GM12878 (cell line): Measurements from ENCODE around the gene LIMS2. TPM values are rescaled to one million over a fixed set of nuclear protein-coding genes. Genes with fewer than 3 reads are reported as not detected.

Experiments
- ATAC-seq: fragments of 200-7000 bp; cut with Tn5 transposase; 3 replicates; pipeline ENCODE4 v1.9.1; 2020; ENCODE audit warnings: mild to moderate bottlenecking, moderate library complexity
- BruUV-seq: library from RNA; stranded (reverse); fragments of 400-500 nt; replicated peaks from 2 replicates; lab custom pipeline; 2021; lab: Mats Ljungman, UMichigan
- CTCF ChIA-PET: fragments of 300-600 bp; sonication (Branson Sonifier 250); formaldehyde crosslinking; extraction: SDS; loops from one replicate; lab custom pipeline; 2021; ENCODE audit warnings: inconsistent platforms; lab: Yijun Ruan, JAX
- POLR2A ChIA-PET: fragments of 350-600 bp; formaldehyde crosslinking; extraction: SDS; loops from one replicate; lab custom pipeline; 2021; ENCODE audit warnings: inconsistent platforms; lab: Charles Lee
- RAD21 ChIA-PET: fragments of 300-600 bp; sonication (Branson Sonifier 250); formaldehyde crosslinking; loops from one replicate; lab custom pipeline; 2023; ENCODE audit warnings: antibody characterized with exemption; ENCODE audit not compliant: unreplicated experiment; lab: Charles Lee
- SMC1A ChIA-PET: fragments of 300-600 bp; sonication (Branson Sonifier 250); formaldehyde crosslinking; loops from one replicate; lab custom pipeline; 2023; ENCODE audit not compliant: unreplicated experiment, uncharacterized antibody; lab: Charles Lee
- DNase-seq: peaks from one replicate; pipeline ENCODE4 v3.0.0-alpha.2; 2011; ENCODE audit warnings: low read depth, low spot score
- FAIRE-seq: peaks from 3 replicates; lab custom pipeline; 2011; peaks lifted over from hg19 to GRCh38; lab: Jason Lieb, UNC
- H2AFZ ChIP-seq: 2 replicates; pipeline ENCODE4 v1.6.0; 2011; ENCODE audit warnings: low read depth, low read length, control low read depth; ENCODE audit not compliant: control insufficient read depth
- H3K27ac ChIP-seq: 2 replicates; pipeline ENCODE4 v1.5.1; 2011; ENCODE audit warnings: control low read depth; ENCODE audit not compliant: control insufficient read depth, insufficient read depth
- H3K27me3 ChIP-seq, 2 experiments: replicated peaks in 1 of 2; 2 replicates each; pipeline versions ENCODE4 v1.6.0 to v1.6.1; 2011; ENCODE audit warnings: low read length in 1 of 2; ENCODE audit not compliant: control insufficient read depth in 2 of 2, insufficient read depth in 2 of 2
- H3K36me3 ChIP-seq, 2 experiments: 2 replicates each; pipeline ENCODE4 v1.5.1; 2011; ENCODE audit warnings: low read length in 1 of 2; ENCODE audit not compliant: control insufficient read depth in 2 of 2, insufficient read depth in 2 of 2
- H3K4me1 ChIP-seq: 2 replicates; pipeline ENCODE4 v1.6.1; 2011; ENCODE audit warnings: mild to moderate bottlenecking, low read length, moderate library complexity, mixed read lengths; ENCODE audit not compliant: control insufficient read depth, insufficient read depth
- H3K4me2 ChIP-seq: 2 replicates; pipeline ENCODE4 v1.6.0; 2011; ENCODE audit warnings: control low read depth; ENCODE audit not compliant: control insufficient read depth, insufficient read depth
- H3K4me3 ChIP-seq: fragments of 200-600 bp; sonication (generic); 2 replicates; pipeline ENCODE4 v1.5.1; 2016
- H3K79me2 ChIP-seq: 2 replicates; pipeline ENCODE4 v1.6.0; 2011; ENCODE audit warnings: low read length; ENCODE audit not compliant: control insufficient read depth, insufficient read depth
- H3K9ac ChIP-seq: 2 replicates; pipeline ENCODE4 v1.8.0; 2011; ENCODE audit warnings: low read length, control low read depth, mixed read lengths; ENCODE audit not compliant: control insufficient read depth, insufficient read depth
- H3K9me3 ChIP-seq: replicated peaks from 3 replicates; pipeline ENCODE4 v1.5.1; 2011; ENCODE audit warnings: mild to moderate bottlenecking, low read length; ENCODE audit not compliant: control insufficient read depth, insufficient read depth
- H4K20me1 ChIP-seq: 2 replicates; pipeline ENCODE4 v1.6.0; 2011; ENCODE audit not compliant: control insufficient read depth, insufficient read depth
- ATF3 ChIP-seq: IDR thresholded peaks from 2 replicates; pipeline ENCODE4 v1.6.1; 2011; ENCODE audit warnings: low read depth, mild to moderate bottlenecking, low read length, moderate library complexity, borderline replicate concordance; ENCODE audit errors: extremely low read depth
- BMI1 ChIP-seq: fragments of 450-650 bp; IDR thresholded peaks from 2 replicates; pipeline ENCODE4 v1.6.1; 2016; ENCODE audit warnings: mild to moderate bottlenecking, moderate library complexity, borderline replicate concordance
- CBX5 ChIP-seq: sonication (generic); IDR thresholded peaks from 2 replicates; pipeline ENCODE4 v1.6.1; 2016; ENCODE audit warnings: low read depth, moderate library complexity, mild to moderate bottlenecking, inconsistent platforms
- EZH2 ChIP-seq: IDR thresholded peaks from 2 replicates; pipeline ENCODE4 v1.6.1; 2012; ENCODE audit warnings: low read depth, mild to moderate bottlenecking, control low read depth, inconsistent platforms, low read length, borderline replicate concordance; ENCODE audit not compliant: control insufficient read depth
- HDAC6 ChIP-seq: fragments of 200-600 bp; sonication (generic); IDR thresholded peaks from one replicate; pipeline ENCODE4 v1.8.0; 2017; ENCODE audit warnings: antibody characterized with exemption; ENCODE audit not compliant: unreplicated experiment
- JUND ChIP-seq: IDR thresholded peaks from 2 replicates; pipeline ENCODE4 v1.6.1; 2012; ENCODE audit warnings: low read depth, mild to moderate bottlenecking, low read length, improper control_type of control experiment, moderate library complexity
- NR2F1 ChIP-seq: fragments of 450-650 bp; conservative IDR thresholded peaks from 2 replicates; pipeline ENCODE4 v1.6.1; 2017; ENCODE audit warnings: mild to moderate bottlenecking
- POLR2A ChIP-seq: IDR thresholded peaks from 2 replicates; pipeline ENCODE4 v1.6.1; 2011; ENCODE audit warnings: low read depth, mild to moderate bottlenecking, low read length
- SMC3 ChIP-seq: IDR thresholded peaks from 2 replicates; pipeline ENCODE4 v1.6.1; 2011; ENCODE audit warnings: low read length, improper control_type of control experiment, borderline replicate concordance
- TCF3 ChIP-seq: IDR thresholded peaks from 2 replicates; pipeline ENCODE4 v1.6.1; 2012; ENCODE audit warnings: low read depth, mild to moderate bottlenecking, low read length, borderline replicate concordance; ENCODE audit not compliant: insufficient read depth
- ZNF384 ChIP-seq: IDR thresholded peaks from 2 replicates; pipeline ENCODE4 v1.6.1; 2012; ENCODE audit warnings: low read depth, mild to moderate bottlenecking, low read length, improper control_type of control experiment, borderline replicate concordance
- ZNF592 ChIP-seq: fragments of 450-650 bp; IDR thresholded peaks from 2 replicates; pipeline ENCODE4 v1.6.1; 2017; ENCODE audit warnings: mild to moderate bottlenecking, moderate library complexity
- WGBS: methylation state at CpG from one replicate; pipeline ENCODE4 v1.1.6; 2016; ENCODE audit warnings: low lambda C conversion rate; ENCODE audit not compliant: insufficient replicate concordance, insufficient coverage; ENCODE audit errors: missing lambda C conversion rate; 5-methylcytosine and 5-hydroxymethylcytosine counted together
- in situ Hi-C: fragments of 300-500 bp; cut with MboI; formaldehyde crosslinking; loops from 9 replicates; pipeline ENCODE4 v1.14.3; 2018; ENCODE audit warnings: mixed read lengths
- intact Hi-C: fragments of 100-400 bp; cut with micrococcal nuclease; formaldehyde crosslinking; loops from one replicate; pipeline ENCODE4 v1.14.2; 2022; ENCODE audit not compliant: unreplicated experiment
- polyA plus RNA-seq, 11 experiments: library from polyadenylated mRNA; depleted of rRNA in 4 of 11; unstranded in 6 of 11; stranded (reverse) in 5 of 11; fragments of >200 nt; fragmentation: Nextera tagmentation in 4 of 11; fragmentation: Illumina TruSeq in 1 of 11; extraction: Ambion mirVana in 4 of 11; extraction: Trizol in 1 of 11; gene quantifications; 1 replicate in 1 of 11; 2 replicates in 10 of 11; pipeline versions ENCODE4 v1.2.1 to v1.2.3, GENCODE V29; 2011 to 2016; ENCODE audit warnings: inconsistent platforms in 2 of 11, missing spikeins in 2 of 11, low read depth in 1 of 11
- total RNA-seq, 4 experiments: library from RNA; depleted of rRNA in 3 of 4; stranded (reverse); fragments of >200 nt in 3 of 4; fragmentation: Illumina TruSeq in 1 of 4; extraction: Trizol in 1 of 4; gene quantifications; 2 replicates each; pipeline versions ENCODE4 v1.2.1 to v1.2.3, GENCODE V29; 2013 to 2021

Gene LIMS2
- total and polyA plus RNA-seq, 10 of the 15 experiments (the other 5 are each of a cell fraction or from before 2014, with no cell fraction given), result 0.06 to 0.81 (median 0.16) TPM; not detected in 2

- H2AFZ ChIP-seq, result no peak overlapping the region
- intact Hi-C loops, result no loop called here
- in situ Hi-C loops, result no loop called here
- WGBS, result 95% methylated on average over 9 of the region's 9 CpGs
- POLR2A ChIA-PET, result interaction anchor here (0.7 kb wide), 1 partner anchor 15 kb away, joined by 8 read pairs; no protein-coding TSS in a partner anchor
- H3K27me3 ChIP-seq, result no peaks in the 10 kb centered on the region
- H3K9ac ChIP-seq, result no peak overlapping the region
- RAD21 ChIA-PET, result no interaction called here
- FAIRE-seq (no peak), ATAC-seq (no peak), DNase-seq (no peak)
- CTCF ChIA-PET, result interaction anchor here (0.6 kb wide), 1 partner anchor 295 kb away, joined by 3 read pairs; no protein-coding TSS in a partner anchor
- no peaks in the 10 kb centered on the region for H3K36me3 ChIP-seq
- BruUV-seq, result no TSS peak
- no peak overlapping the region for H3K4me3 ChIP-seq
- H3K4me1 ChIP-seq, result no peaks in the 10 kb centered on the region
- H4K20me1 ChIP-seq, result no peaks in the 10 kb centered on the region
- no peak for TF ChIP-seq CBX5
- no peak for TF ChIP-seq ATF3
- no peak for TF ChIP-seq SMC3
- TF ChIP-seq JUND, result no peak
- TF ChIP-seq ZNF592, result no peak
- no peak for TF ChIP-seq POLR2A
- TF ChIP-seq ZNF384, result no peak
- TF ChIP-seq EZH2, result no peak
- TF ChIP-seq TCF3, result no peak
- no peak for TF ChIP-seq HDAC6
- TF ChIP-seq BMI1, result no peak
- TF ChIP-seq NR2F1, result no peak
- H3K27ac ChIP-seq, result no peak overlapping the region
- H3K4me2 ChIP-seq, result no peak overlapping the region
- no peaks in the 10 kb centered on the region for H3K79me2 ChIP-seq
- SMC1A ChIA-PET, result no interaction called here
- H3K9me3 ChIP-seq, result peaks cover 7% of the 10 kb centered on the region; the same call in 1 of the 3 replicates
These were observed 19.7 kb upstream of the LIMS2 start for GRCh38 chr2:127694986-127695385.
